ENCODE data around the gene FGD3. TPM values are rescaled to one million over a fixed set of nuclear protein-coding genes. Genes with fewer than 3 reads are reported as not detected.

Gene FGD3
- total RNA-seq, 2 experiments from 2014 or later = 91.0 to 95.7 TPM

GRCh38 chr9:92954886-92955285, 7.6 kb downstream of the FGD3 start:
- POLR2A ChIA-PET = interaction anchor here (0.7 to 5.2 kb wide), 25 partner anchors 11 to 284 kb away, joined by 3 to 161 read pairs (median 6); partner anchors contain the start of genes BICD2, IPPK and NINJ1
- ATAC-seq (ENCODE audit: poor library complexity) (no peak), DNase-seq (peak in 2 of 14 experiments; percentile 13 to 32)
- Histone ChIP-seq H3K9me3 (ENCODE audit: control insufficient read depth in 1 of 2, insufficient read depth in 1 of 2, low read length in 2 of 2) (no peaks in the 10 kb centered on the region), H3K27ac (ENCODE audit: low read depth in 1 of 2, low read length in 2 of 2) (peak overlapping the region; percentile 67 to 90), H3K4me1 (ENCODE audit: insufficient read depth, low read length) (peaks cover 91% of the 10 kb centered on the region), H3K27me3 (ENCODE audit: control insufficient read depth in 1 of 2, insufficient read depth in 2 of 2, low read length in 2 of 2) (no peaks in the 10 kb centered on the region), H3K4me3 (ENCODE audit: low read length) (no peak overlapping the region), H3K36me3 (ENCODE audit: insufficient read depth, low read length) (no peaks in the 10 kb centered on the region)
- H3K4me3 Mint-ChIP-seq = peak overlapping the region; percentile 92
- H3K27ac Mint-ChIP-seq = peak overlapping the region; percentile 98
- H3K9me3 Mint-ChIP-seq = no peaks in the 10 kb centered on the region
- H3K4me1 Mint-ChIP-seq (ENCODE audit: low read depth) = peaks cover 89% of the 10 kb centered on the region
- H3K36me3 Mint-ChIP-seq (ENCODE audit: low read depth) = peaks cover 13% of the 10 kb centered on the region
- no peak for TF ChIP-seq CTCF (IDR thresholded peaks at IDR 0.05)
- intact Hi-C loops (cut with DNase I, micrococcal nuclease) = loop anchor here (1.0 to 5.0 kb wide), 5 partner anchors 9 to 497 kb away; partner anchors contain the start of genes FAM120A (in 1 of the 2) and FAM120AOS (in 1 of the 2)
- CTCF ChIA-PET = interaction anchor here (0.6 to 3.6 kb wide), 7 partner anchors 11 to 348 kb away, joined by 3 to 18 read pairs (median 4); no protein-coding TSS in a partner anchor
- H3K27me3 Mint-ChIP-seq = no peaks in the 10 kb centered on the region

GRCh38 chr9:92960561-92961290, 13.4 kb downstream of the FGD3 start:
- DNase-seq (peak in 2 of 14 experiments; percentile 17 to 32), ATAC-seq (ENCODE audit: poor library complexity) (no peak)
- Histone ChIP-seq H3K4me3 (ENCODE audit: low read length) (no peak overlapping the region), H3K9me3 (ENCODE audit: control insufficient read depth in 1 of 2, insufficient read depth in 1 of 2, low read length in 2 of 2) (peaks cover 0 to 14% of the 10 kb centered on the region in 2 experiments), H3K4me1 (ENCODE audit: insufficient read depth, low read length) (peaks cover 78% of the 10 kb centered on the region), H3K36me3 (ENCODE audit: insufficient read depth, low read length) (peaks cover 4% of the 10 kb centered on the region), H3K27me3 (ENCODE audit: control insufficient read depth in 1 of 2, insufficient read depth in 2 of 2, low read length in 2 of 2) (no peaks in the 10 kb centered on the region), H3K27ac (ENCODE audit: low read depth in 1 of 2, low read length in 2 of 2) (peak overlapping the region; percentile 90 to 95)
- ChIA-PET CTCF (no interaction called here), POLR2A (interaction anchor here (0.9 to 1.5 kb wide), 2 partner anchors 13 to 40 kb away, joined by 4 read pairs; partner anchors contain the start of gene FGD3)
- intact Hi-C loops (cut with DNase I, micrococcal nuclease) = loop anchor here (5.0 kb wide), 3 partner anchors 42 to 607 kb away; partner anchors contain the start of gene CARD19 (in 1 of the 2)
- Mint-ChIP-seq H3K4me1 (ENCODE audit: low read depth) (peaks cover 74% of the 10 kb centered on the region), H3K36me3 (ENCODE audit: low read depth) (peaks cover 48% of the 10 kb centered on the region), H3K27ac (peak overlapping the region; percentile 99), H3K9me3 (peaks cover 4% of the 10 kb centered on the region), H3K27me3 (no peaks in the 10 kb centered on the region), H3K4me3 (peak overlapping the region; percentile 60)
- no peak for TF ChIP-seq CTCF (IDR thresholded peaks at IDR 0.05)

- peaks cover 79% of the 10 kb centered on the region for H3K4me1 ChIP-seq (ENCODE audit: insufficient read depth, low read length)
- POLR2A ChIA-PET = interaction anchor here (1.5 to 5.6 kb wide), 2 partner anchors 14 to 103 kb away, joined by 4 to 84 read pairs; partner anchors contain the start of gene FGD3
- peak overlapping the region; percentile 90 to 95 for H3K27ac ChIP-seq (ENCODE audit: low read depth in 1 of 2, low read length in 2 of 2)
- DNase-seq (peak in 5 of 14 experiments; percentile 34 to 80 (median 63)), ATAC-seq (ENCODE audit: poor library complexity) (no peak)
- Mint-ChIP-seq H3K36me3 (ENCODE audit: low read depth) (peaks cover 58% of the 10 kb centered on the region), H3K9me3 (peaks cover 4% of the 10 kb centered on the region), H3K27ac (peak overlapping the region; percentile 99), H3K4me3 (peak overlapping the region; percentile 78), H3K27me3 (no peaks in the 10 kb centered on the region), H3K4me1 (ENCODE audit: low read depth) (peaks cover 66% of the 10 kb centered on the region)
- peaks cover 14% of the 10 kb centered on the region for H3K36me3 ChIP-seq (ENCODE audit: insufficient read depth, low read length)
- intact Hi-C loops (cut with DNase I, micrococcal nuclease) = loop anchor here (5.0 kb wide), 3 partner anchors 41 to 606 kb away; partner anchors contain the start of gene CARD19 (in 1 of the 2)
- no peak for TF ChIP-seq CTCF (IDR thresholded peaks at IDR 0.05)
- H3K4me3 ChIP-seq (ENCODE audit: low read length) = no peak overlapping the region
- CTCF ChIA-PET = interaction anchor here (0.7 kb wide), 1 partner anchor 14 kb away, joined by 6 read pairs; no protein-coding TSS in a partner anchor
- no peaks in the 10 kb centered on the region for H3K27me3 ChIP-seq (ENCODE audit: control insufficient read depth in 1 of 2, insufficient read depth in 2 of 2, low read length in 2 of 2)
- H3K9me3 ChIP-seq (ENCODE audit: control insufficient read depth in 1 of 2, insufficient read depth in 1 of 2, low read length in 2 of 2) = peaks cover 0 to 14% of the 10 kb centered on the region in 2 experiments
Measured at GRCh38 chr9:92961627-92962302, 14.4 kb downstream of the FGD3 start.
